OCI-LY7 (cell line): ENCODE measurements around the gene SLC24A4. TPM values are rescaled to one million over a fixed set of nuclear protein-coding genes. Genes with fewer than 3 reads are reported as not detected.

ENCODE experiments used
- BruUV-seq: library from RNA; stranded (reverse); fragments of 400-500 nt; replicated peaks from 2 replicates; lab custom pipeline; 2021; lab: Mats Ljungman, UMichigan
- CTCF ChIA-PET: fragments of 300-600 bp; sonication (Branson Sonifier 250); formaldehyde crosslinking; loops from one replicate; lab custom pipeline; 2022; ENCODE audit warnings: antibody characterized with exemption; ENCODE audit not compliant: unreplicated experiment; lab: Charles Lee
- POLR2A ChIA-PET: fragments of 300-600 bp; sonication (Branson Sonifier 250); formaldehyde crosslinking; loops from one replicate; lab custom pipeline; 2022; ENCODE audit warnings: antibody characterized with exemption; lab: Charles Lee
- DNase-seq: peaks from one replicate; pipeline ENCODE4 v3.0.0-alpha.2; 2015; ENCODE audit warnings: low spot score
- H2AFZ ChIP-seq: fragments of 200-600 bp; sonication (generic), shearing (Covaris generic); 2 replicates; pipeline ENCODE4 v1.6.1; 2014; ENCODE audit warnings: mild to moderate bottlenecking, antibody characterized with exemption, low read length, moderate library complexity
- H3K27ac ChIP-seq: fragments of 200-600 bp; sonication (generic); 2 replicates; pipeline ENCODE4 v1.5.1; 2014; ENCODE audit warnings: mixed run types, low read depth, mild to moderate bottlenecking, moderate library complexity, low read length, inconsistent platforms; ENCODE audit not compliant: poor library complexity, severe bottlenecking
- H3K36me3 ChIP-seq: fragments of 200-600 bp; sonication (generic); 2 replicates; pipeline ENCODE4 v1.6.1; 2014; ENCODE audit warnings: mild to moderate bottlenecking, antibody characterized with exemption, low read length, moderate library complexity, mixed read lengths; ENCODE audit not compliant: insufficient read depth
- H3K4me1 ChIP-seq: fragments of 200-600 bp; sonication (generic); 2 replicates; pipeline ENCODE4 v1.5.1; 2014; ENCODE audit warnings: mild to moderate bottlenecking, low read length; ENCODE audit not compliant: insufficient read depth, poor library complexity, severe bottlenecking
- H3K4me2 ChIP-seq: fragments of 200-600 bp; sonication (generic); 2 replicates; pipeline ENCODE4 v1.6.1; 2014; ENCODE audit warnings: mild to moderate bottlenecking, low read length
- H3K4me3 ChIP-seq: fragments of 200-600 bp; sonication (generic); 2 replicates; pipeline ENCODE4 v1.5.1; 2014; ENCODE audit warnings: mild to moderate bottlenecking, low read depth, low read length; ENCODE audit not compliant: poor library complexity, severe bottlenecking
- H3K79me2 ChIP-seq: fragments of 200-600 bp; sonication (generic); 2 replicates; pipeline ENCODE4 v1.6.1; 2016; ENCODE audit warnings: low read depth, mild to moderate bottlenecking, low read length, moderate library complexity, mixed read lengths; ENCODE audit not compliant: insufficient read depth
- H3K9me2 ChIP-seq: fragments of 200-600 bp; sonication (generic); 2 replicates; pipeline ENCODE4 v1.6.1; 2016; ENCODE audit warnings: mild to moderate bottlenecking, low read length, mixed read lengths; ENCODE audit not compliant: insufficient read depth
- H3K9me3 ChIP-seq: fragments of 200-600 bp; sonication (generic); 2 replicates; pipeline ENCODE4 v1.6.1; 2014; ENCODE audit warnings: mild to moderate bottlenecking, mixed run types, low read length, mixed read lengths
- H4K20me1 ChIP-seq: fragments of 200-600 bp; sonication (generic); 2 replicates; pipeline ENCODE4 v1.6.1; 2014; ENCODE audit warnings: mild to moderate bottlenecking, antibody characterized with exemption, low read length, moderate library complexity, mixed read lengths; ENCODE audit not compliant: insufficient read depth
- CTCF ChIP-seq: fragments of 200-600 bp; sonication (generic); conservative IDR thresholded peaks from 2 replicates; pipeline ENCODE4 v1.5.1; 2014; ENCODE audit warnings: mild to moderate bottlenecking, antibody characterized with exemption, low read length, moderate library complexity, mixed read lengths
- EZH2phosphoT487 ChIP-seq: fragments of 200-600 bp; sonication (generic); IDR thresholded peaks from 2 replicates; pipeline ENCODE4 v1.6.1; 2018; ENCODE audit warnings: low read depth, borderline replicate concordance, mild to moderate bottlenecking, mixed run types, antibody characterized with exemption, low read length, moderate library complexity, mixed read lengths
- intact Hi-C: fragments of 100-400 bp; cut with micrococcal nuclease; formaldehyde crosslinking; loops from one replicate; pipeline ENCODE4 v1.10.0; 2022; ENCODE audit not compliant: unreplicated experiment
- total RNA-seq, 2 experiments: library from RNA; depleted of rRNA in 1 of 2; stranded (reverse); fragments of >200 nt in 1 of 2; shearing (Covaris generic) in 1 of 2; gene quantifications; 2 replicates each; pipeline ENCODE4 v1.2.3, GENCODE V29; 2014 to 2022

The SLC24A4 gene
- total RNA-seq, 2 experiments from 2014 or later, result not detected

GRCh38 chr14:92513966-92514843 lies 191.2 kb downstream of the SLC24A4 start:
- Histone ChIP-seq H4K20me1 (no peaks in the 10 kb centered on the region), H2AFZ (no peak overlapping the region), H3K9me3 (no peaks in the 10 kb centered on the region), H3K4me2 (no peak overlapping the region), H3K9me2 (no peaks in the 10 kb centered on the region), H3K27ac (no peak overlapping the region), H3K79me2 (no peaks in the 10 kb centered on the region), H3K4me3 (no peak overlapping the region), H3K36me3 (no peaks in the 10 kb centered on the region), H3K4me1 (no peaks in the 10 kb centered on the region)
- intact Hi-C loops, result no loop called here
- no peak for TF ChIP-seq EZH2phosphoT487
- TF ChIP-seq CTCF, result no peak
- CTCF ChIA-PET, result no interaction called here
- no TSS peak for BruUV-seq
- no peak for DNase-seq
- POLR2A ChIA-PET, result no interaction called here

GRCh38 chr14:92514844-92515514 lies 192.0 kb downstream of the SLC24A4 start:
- CTCF ChIA-PET, result no interaction called here
- Histone ChIP-seq H3K27ac (no peak overlapping the region), H3K4me1 (no peaks in the 10 kb centered on the region)

More at GRCh38 chr14:92514844-92515514, 192.0 kb downstream of the SLC24A4 start:
- BruUV-seq, result no TSS peak
- H3K36me3 ChIP-seq, result no peaks in the 10 kb centered on the region
- no peaks in the 10 kb centered on the region for H4K20me1 ChIP-seq
- no peak for DNase-seq
- no peaks in the 10 kb centered on the region for H3K9me3 ChIP-seq
- no peak overlapping the region for H3K4me2 ChIP-seq
- H3K79me2 ChIP-seq, result no peaks in the 10 kb centered on the region
- intact Hi-C loops, result no loop called here
- POLR2A ChIA-PET, result no interaction called here
- no peak overlapping the region for H3K4me3 ChIP-seq
- no peaks in the 10 kb centered on the region for H3K9me2 ChIP-seq
- H2AFZ ChIP-seq, result no peak overlapping the region
- TF ChIP-seq EZH2phosphoT487, result no peak
- TF ChIP-seq CTCF, result no peak
